Transverse colon (tissue), 3 donors: Measurements from ENCODE around the gene ZNF512B.

ENCODE experiments used
- CTCF ChIP-seq, 5 experiments: fragments of 200-600 bp in 3 of 5; fragments of 450-650 bp in 2 of 5; sonication (generic) in 3 of 5; IDR thresholded peaks; 1 replicate in 2 of 5; 2 replicates in 3 of 5; pipeline ENCODE4 v1.5.1; 2016 to 2017; ENCODE audit warnings: antibody characterized with exemption in 5 of 5, inconsistent platforms in 3 of 5, mild to moderate bottlenecking in 2 of 5, moderate library complexity in 1 of 5
- POLR2A ChIP-seq: fragments of 450-650 bp; IDR thresholded peaks from one replicate; pipeline ENCODE4 v1.6.1; 2016; ENCODE audit warnings: antibody characterized with exemption, mild to moderate bottlenecking, moderate library complexity

- no peak for TF ChIP-seq CTCF (IDR thresholded peaks at IDR 0.05)
- TF ChIP-seq POLR2A = no peak
These were observed 40.7 kb downstream of the ZNF512B start for GRCh38 chr20:63929071-63929470.
